Heart right ventricle (tissue), 16 donors: Measurements from ENCODE around the gene PSD4. TPM values are rescaled to one million over a fixed set of nuclear protein-coding genes. Genes with fewer than 3 reads are reported as not detected.
A peak's percentile ranks its signal among the peaks of the same experiment; 100 is the strongest.

Experiments
- ATAC-seq, 8 donors: fragments of 200-7000 bp; cut with Tn5 transposase; one replicate each; pipeline ENCODE4 v1.9.1; 2020; ENCODE audit warnings: mild to moderate bottlenecking in 8 of 8, moderate library complexity in 8 of 8, moderate number of reproducible peaks in 1 of 8
- DNase-seq, 2 donors: peaks; one replicate each; pipeline ENCODE4 v3.0.0-alpha.2; 2020
- H3K27ac ChIP-seq, 10 donors: fragments of 200-600 bp; sonication (generic) in 2 of 10; one replicate each; pipeline versions ENCODE4 v1.5.0 to v1.8.0; 2020 to 2022; ENCODE audit warnings: mild to moderate bottlenecking in 3 of 10
- H3K27me3 ChIP-seq, 7 donors: fragments of 200-600 bp; one replicate each; pipeline ENCODE4 v1.8.0; 2021 to 2022; ENCODE audit warnings: mild to moderate bottlenecking in 2 of 7
- H3K36me3 ChIP-seq, 9 donors: fragments of 200-600 bp; sonication (generic) in 1 of 9; one replicate each; pipeline versions ENCODE4 v1.5.0 to v1.8.0; 2020 to 2022; ENCODE audit warnings: mild to moderate bottlenecking in 2 of 9
- H3K4me1 ChIP-seq, 9 donors: fragments of 200-600 bp; sonication (generic) in 1 of 9; one replicate each; pipeline versions ENCODE4 v1.5.0 to v1.8.0; 2020 to 2022; ENCODE audit warnings: mild to moderate bottlenecking in 4 of 9
- H3K4me3 ChIP-seq, 10 donors: fragments of 200-600 bp; sonication (generic) in 2 of 10; one replicate each; pipeline versions ENCODE4 v1.5.0 to v1.8.0; 2020 to 2022; ENCODE audit warnings: mild to moderate bottlenecking in 7 of 10, moderate library complexity in 2 of 10
- H3K9me3 ChIP-seq, 11 donors: fragments of 200-600 bp in 10 of 11; sonication (generic) in 2 of 11; one replicate each; pipeline versions ENCODE4 v1.5.0 to v1.8.0; 2013 to 2022; ENCODE audit warnings: mild to moderate bottlenecking in 2 of 11, control low read depth in 1 of 11, moderate library complexity in 1 of 11
- CTCF ChIP-seq, 9 donors: fragments of 200-600 bp; sonication (generic) in 2 of 9; IDR thresholded peaks; one replicate each; pipeline versions ENCODE4 v1.5.0 to v1.8.0; 2021 to 2022; ENCODE audit warnings: antibody characterized with exemption in 9 of 9, mild to moderate bottlenecking in 5 of 9, moderate library complexity in 1 of 9
- WGBS, 2 donors: extraction: QIAGEN DNeasy Blood & Tissue Kit; methylation state at CpG; one replicate each; pipeline ENCODE4 v1.1.7; 2013; ENCODE audit warnings: inconsistent platforms in 1 of 2; 5-methylcytosine and 5-hydroxymethylcytosine counted together
- intact Hi-C, 10 donors: fragments of 100-400 bp; cut with DNase I; formaldehyde crosslinking; loops; one replicate each; pipeline versions ENCODE4 v1.11.1 to v1.14.2; 2022
- polyA plus RNA-seq, 2 donors: library from polyadenylated mRNA; stranded (reverse); fragments of 200-250 nt; gene quantifications; one replicate each; pipeline ENCODE4 v1.2.3, GENCODE V29; 2013
- total RNA-seq, 10 donors: library from RNA; stranded (reverse); fragmentation: NEBNext Ultra II Directional in 3 of 10; extraction: Animal tissue kit (Norgen Biotek cat#: 25700) in 3 of 10; gene quantifications; one replicate each; pipeline versions ENCODE4 v1.2.1 to v1.2.4, GENCODE V29; 2021 to 2023
- donor health status: Arrhythmogenic right ventricular cardiomyopathy.
- donor health status: ischemic (EF 13 %, LVEDD 7.1; RV severe dilation, severe dysfunction).
- donor health status: healthy with polysubstance abuse.
- donor health status: DM: no; HTN: yes; CAD: no.
- donor health status: DM: no; HTN: no; CAD: no.
- donor health status: ischemic (EF 25% LVEDD 6.9; RV normal size, moderate dysfunction).
- donor health status: ischemic (EF 25% LVEDD 5.7; RV mildly dilated, moderate dysfunction).
- donor health status: healthy.
- donor health status: DM: yes; HTN: yes; CAD: no.
- donor health status: Ischemic cardiomyopathy.
- donor health status: ischemic (EF 35%, LVEDD 5.7; RV mildly dilated, moderate dysfunction).
- donor health status: nonischemic (EF 11% LVEDD 7.7; RV severe dilation, severe dysfunction).
- donor health status: DM: yes; HTN: yes; CAD: no.
- donor health status: PGD.
- donor health status: ischemic (EF 29% LVEDD 5.4; RV normal size, mild dysfunction).
- donor health status: nonischemic (EF 23%, LVEDD 6.1; RV moderate dilation, normal function).

The PSD4 gene
- total and polyA plus RNA-seq, 12 donors: 1.0 to 13.0 (median 1.7) TPM

GRCh38 chr2:113179446-113180045 is 5.8 kb downstream of the PSD4 start:
- H3K36me3 ChIP-seq: peaks cover 0 to 20% (median 0%) of the 10 kb centered on the region in 9 donors
- peaks cover 0 to 60% (median 0%) of the 10 kb centered on the region in 9 donors for H3K4me1 ChIP-seq
- no peak overlapping the region for H3K27ac ChIP-seq
- ATAC-seq (no peak), DNase-seq (no peak)
- intact Hi-C loops: loop anchor here in 1 of 10 donors (10.0 kb wide), 1 partner anchor 95 kb away; no protein-coding TSS in a partner anchor
- H3K27me3 ChIP-seq: peaks cover 0 to 3% (median 0%) of the 10 kb centered on the region in 7 donors
- WGBS, 2 donors: 74 to 77% methylated on average over 8 of the region's 8 CpGs
- no peaks in the 10 kb centered on the region for H3K9me3 ChIP-seq
- H3K4me3 ChIP-seq: no peak overlapping the region
- TF ChIP-seq CTCF (IDR thresholded peaks at IDR 0.05): no peak

- WGBS, 2 donors: 84 to 88% methylated on average over 17 of the region's 17 CpGs
These were observed 6.6 kb downstream of the PSD4 start for GRCh38 chr2:113180131-113180946.

GRCh38 chr2:113181258-113182051 is 7.7 kb downstream of the PSD4 start:
- Histone ChIP-seq H3K4me1 (peaks cover 0 to 69% (median 0%) of the 10 kb centered on the region in 9 donors), H3K9me3 (no peaks in the 10 kb centered on the region), H3K27ac (peak overlapping the region in 1 of 10 donors; percentile 56), H3K36me3 (peaks cover 0 to 27% (median 0%) of the 10 kb centered on the region in 9 donors), H3K4me3 (no peak overlapping the region), H3K27me3 (peaks cover 0 to 3% (median 0%) of the 10 kb centered on the region in 7 donors)
- ATAC-seq: peak in 4 of 8 donors; percentile 8 to 51 (median 38)
- intact Hi-C loops: loop anchor here in 1 of 10 donors (10.0 kb wide), 1 partner anchor 97 kb away; no protein-coding TSS in a partner anchor
- no peak for TF ChIP-seq CTCF (IDR thresholded peaks at IDR 0.05)
- DNase-seq: no peak
- WGBS, 2 donors: 56 to 70% methylated on average over 8 of the region's 8 CpGs

More at GRCh38 chr2:113180131-113180946, 6.6 kb downstream of the PSD4 start:
- H3K27me3 ChIP-seq: peaks cover 0 to 3% (median 0%) of the 10 kb centered on the region in 7 donors
- H3K9me3 ChIP-seq: no peaks in the 10 kb centered on the region
- no peak overlapping the region for H3K4me3 ChIP-seq
- H3K27ac ChIP-seq: peak overlapping the region in 1 of 10 donors; percentile 56
- intact Hi-C loops: loop anchor here in 1 of 10 donors (10.0 kb wide), 1 partner anchor 96 kb away; no protein-coding TSS in a partner anchor
- TF ChIP-seq CTCF (IDR thresholded peaks at IDR 0.05): no peak
- DNase-seq: no peak
- no peak for ATAC-seq
- H3K36me3 ChIP-seq: peaks cover 0 to 20% (median 0%) of the 10 kb centered on the region in 9 donors
- peaks cover 0 to 67% (median 0%) of the 10 kb centered on the region in 9 donors for H3K4me1 ChIP-seq
